Right kidney (tissue), 1 donor: ENCODE measurements around the gene GFER.
A peak's percentile ranks its signal among the peaks of the same experiment; 100 is the strongest.
"Not testable (repeated sequence)": the region's sequence is repeated elsewhere in the genome, so short reads cannot be mapped to it uniquely, and the experiment has no call there.

ENCODE experiments used
- DNase-seq: peaks from one replicate; pipeline ENCODE4 v3.0.0-alpha.2; 2016

The GFER gene

GRCh38 chr16:1950559-1950958 lies 33.4 kb upstream of the GFER start:
- no peak for DNase-seq

- DNase-seq = no peak
Observed at GRCh38 chr16:1953734-1954133, 30.3 kb upstream of the GFER start.

- not testable (repeated sequence) for DNase-seq
Observed at GRCh38 chr16:1957434-1958142, 26.4 kb upstream of the GFER start.

- DNase-seq = not testable (repeated sequence)
Observed at GRCh38 chr16:1958143-1958491, 25.9 kb upstream of the GFER start.

- no peak for DNase-seq
Observed at GRCh38 chr16:1958715-1959268, 25.2 kb upstream of the GFER start.

- peak; percentile 91 for DNase-seq
Observed at GRCh38 chr16:1959269-1960039, 24.5 kb upstream of the GFER start, which contains the start of gene NDUFB10. Gene NDUFB10, plus strand, starts transcription at chr16:1959538. Its CDS starts 87 bp downstream, at chr16:1959625.

- no peak for DNase-seq
Observed at GRCh38 chr16:1960665-1961630, 23.0 kb upstream of the GFER start.

GRCh38 chr16:1961651-1962067 lies 22.3 kb upstream of the GFER start:
- DNase-seq = no peak

- DNase-seq = not testable (repeated sequence)
Observed at GRCh38 chr16:1962161-1963153, 21.5 kb upstream of the GFER start.

- DNase-seq = no peak
Observed at GRCh38 chr16:1963806-1964505, 20.0 kb upstream of the GFER start.

GRCh38 chr16:1964506-1965395 lies 19.2 kb upstream of the GFER start, which contains the start of gene RPS2:
Gene RPS2, minus strand, starts transcription at chr16:1964826. Its CDS starts 201 bp downstream, at chr16:1964625.
- peak; percentile 96 for DNase-seq

- DNase-seq = no peak
Observed at GRCh38 chr16:1965396-1966001, 18.5 kb upstream of the GFER start.

- no peak for DNase-seq
Observed at GRCh38 chr16:1966460-1966859, 17.5 kb upstream of the GFER start, which contains the start of gene RNF151. Gene RNF151, plus strand, starts transcription at chr16:1966856. Its CDS starts 26 bp downstream, at chr16:1966882.

GRCh38 chr16:1968146-1968953 lies 15.6 kb upstream of the GFER start:
- DNase-seq = no peak

- DNase-seq = peak; percentile 95
Observed at GRCh38 chr16:1971796-1972489, 12.1 kb upstream of the GFER start, which contains the start of gene TBL3. Gene TBL3, plus strand, starts transcription at chr16:1972053. Its CDS starts 112 bp downstream, at chr16:1972165.

- DNase-seq = no peak
Observed at GRCh38 chr16:1972490-1972877, 11.5 kb upstream of the GFER start.
